ENCODE data around the gene EFEMP2. TPM values are rescaled to one million over a fixed set of nuclear protein-coding genes. Genes with fewer than 3 reads are reported as not detected.

Gene EFEMP2
- total and polyA plus RNA-seq, 2 donors from 2014 or later = 60.0 to 64.2 TPM

DNA sequence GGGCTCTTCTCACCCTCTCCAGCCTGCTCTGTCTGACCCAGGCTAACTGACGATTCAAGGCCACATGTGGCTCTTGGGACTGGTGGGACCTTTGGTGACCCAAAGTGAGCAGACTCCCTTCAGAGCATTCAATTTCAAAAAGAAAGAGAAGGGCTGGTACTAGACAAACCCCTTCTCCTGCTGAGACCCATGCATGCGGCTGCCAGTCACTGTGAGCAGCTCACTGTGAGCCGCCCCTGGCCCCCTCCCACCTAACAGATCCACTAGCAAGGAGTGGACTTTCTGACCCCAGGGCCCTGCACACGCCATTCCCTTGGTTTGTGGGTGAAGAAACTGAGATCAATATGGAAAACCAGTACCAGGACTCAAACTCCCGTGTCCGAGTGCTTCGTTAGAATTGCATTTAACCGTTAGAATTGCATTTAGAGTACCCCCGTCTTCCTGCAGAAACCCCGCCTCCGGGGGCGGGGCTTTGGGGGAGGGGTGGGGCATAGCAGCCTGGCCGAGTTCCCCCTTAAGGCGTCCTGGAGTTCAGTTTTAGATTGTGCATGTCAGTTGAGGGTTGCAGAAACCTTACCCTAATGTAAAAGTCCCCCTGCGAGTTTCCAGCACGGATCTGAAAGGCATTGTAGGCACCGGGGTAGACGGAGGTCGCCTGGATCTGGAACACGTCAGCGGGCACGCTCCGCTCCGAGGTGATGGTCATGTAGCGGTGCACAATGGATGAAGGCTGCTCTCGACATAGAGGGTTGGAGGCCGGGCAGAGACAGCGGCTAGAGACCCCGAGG is 5.1 kb downstream of the EFEMP2 start:
- FAIRE-seq = no peak

DNA sequence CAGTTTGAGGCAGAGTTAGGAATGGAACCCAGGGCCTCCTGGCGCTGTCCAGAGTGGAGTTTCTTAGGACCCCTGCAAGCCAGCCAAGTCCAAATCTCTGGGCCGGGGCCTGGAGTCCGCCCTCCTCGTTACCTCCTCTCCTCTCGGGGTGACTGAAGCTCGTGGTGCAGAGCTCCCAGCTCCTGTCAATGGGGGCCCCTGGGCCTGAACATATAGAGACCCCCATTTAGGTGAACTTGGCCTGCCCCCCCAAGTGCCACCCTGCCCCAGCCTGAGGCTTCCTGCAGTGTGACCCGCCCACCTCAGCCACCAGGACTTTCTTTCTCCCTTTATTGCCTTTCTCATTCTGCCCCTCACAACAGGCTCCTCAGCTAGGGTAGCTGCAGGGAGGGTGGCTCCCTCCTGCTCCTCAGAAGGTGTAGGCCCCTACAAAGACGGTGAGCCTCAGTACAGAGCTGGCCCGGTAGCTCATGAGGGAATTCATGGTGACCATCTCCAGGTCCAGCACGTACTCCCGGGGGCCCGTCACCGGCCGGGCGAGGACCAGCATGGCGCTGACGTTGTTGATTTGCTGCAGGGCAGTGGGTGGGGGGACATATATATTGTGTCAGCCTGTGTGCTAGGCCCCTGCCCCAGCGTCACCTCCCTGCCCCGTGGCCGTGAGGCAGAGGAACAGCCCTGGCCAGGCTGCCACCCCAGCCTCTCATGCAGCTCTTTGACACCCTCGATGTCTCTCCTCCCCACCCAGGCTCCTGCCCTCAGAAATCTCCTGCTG is 5.9 kb downstream of the EFEMP2 start:
- intact Hi-C loops (cut with DNase I) = no loop called here
- no peak overlapping the region for H3K4me3 ChIP-seq (ENCODE audit: low read length in 3 of 3)
- no peak overlapping the region for H3K27ac ChIP-seq (ENCODE audit: low read depth in 2 of 2, low read length in 2 of 2)
- peaks cover 0 to 43% (median 21%) of the 10 kb centered on the region in 3 donors for H3K36me3 ChIP-seq (ENCODE audit: control insufficient read depth in 2 of 3, insufficient read depth in 3 of 3, low read length in 3 of 3)
- H3K9ac ChIP-seq (ENCODE audit: low read length in 3 of 3) = no peak overlapping the region
- TF ChIP-seq, protein P1, sequence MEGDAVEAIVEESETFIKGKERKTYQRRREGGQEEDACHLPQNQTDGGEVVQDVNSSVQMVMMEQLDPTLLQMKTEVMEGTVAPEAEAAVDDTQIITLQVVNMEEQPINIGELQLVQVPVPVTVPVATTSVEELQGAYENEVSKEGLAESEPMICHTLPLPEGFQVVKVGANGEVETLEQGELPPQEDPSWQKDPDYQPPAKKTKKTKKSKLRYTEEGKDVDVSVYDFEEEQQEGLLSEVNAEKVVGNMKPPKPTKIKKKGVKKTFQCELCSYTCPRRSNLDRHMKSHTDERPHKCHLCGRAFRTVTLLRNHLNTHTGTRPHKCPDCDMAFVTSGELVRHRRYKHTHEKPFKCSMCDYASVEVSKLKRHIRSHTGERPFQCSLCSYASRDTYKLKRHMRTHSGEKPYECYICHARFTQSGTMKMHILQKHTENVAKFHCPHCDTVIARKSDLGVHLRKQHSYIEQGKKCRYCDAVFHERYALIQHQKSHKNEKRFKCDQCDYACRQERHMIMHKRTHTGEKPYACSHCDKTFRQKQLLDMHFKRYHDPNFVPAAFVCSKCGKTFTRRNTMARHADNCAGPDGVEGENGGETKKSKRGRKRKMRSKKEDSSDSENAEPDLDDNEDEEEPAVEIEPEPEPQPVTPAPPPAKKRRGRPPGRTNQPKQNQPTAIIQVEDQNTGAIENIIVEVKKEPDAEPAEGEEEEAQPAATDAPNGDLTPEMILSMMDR (IDR thresholded peaks at IDR 0.05; ENCODE audit: borderline replicate concordance, extremely low read depth, insufficient read depth) = no peak
- DNase-seq (peak in 2 of 5 donors; percentile 30 to 77), FAIRE-seq (no peak)
- H3K4me1 ChIP-seq (ENCODE audit: control insufficient read depth in 2 of 3, insufficient read depth in 2 of 3, low read depth in 1 of 3, low read length in 3 of 3) = peaks cover 0 to 16% (median 3%) of the 10 kb centered on the region in 3 donors
- no peaks in the 10 kb centered on the region for H3K27me3 ChIP-seq (ENCODE audit: control insufficient read depth, insufficient read depth, low read length)
- no peaks in the 10 kb centered on the region for H3K9me3 ChIP-seq (ENCODE audit: control insufficient read depth in 2 of 3, insufficient read depth in 1 of 3, low read length in 3 of 3)

More for the DNA sequence above, 5.1 kb downstream of the EFEMP2 start:
- DNase-seq = peak in 1 of 5 donors; percentile 60
- H3K4me1 ChIP-seq (ENCODE audit: control insufficient read depth in 2 of 3, insufficient read depth in 2 of 3, low read depth in 1 of 3, low read length in 3 of 3) = peaks cover 0 to 14% (median 0%) of the 10 kb centered on the region in 3 donors
- no peak overlapping the region for H3K9ac ChIP-seq (ENCODE audit: low read length in 3 of 3)
- no peak overlapping the region for H3K27ac ChIP-seq (ENCODE audit: low read depth in 2 of 2, low read length in 2 of 2)
- intact Hi-C loops (cut with DNase I) = no loop called here
- H3K4me3 ChIP-seq (ENCODE audit: low read length in 3 of 3) = no peak overlapping the region
- no peaks in the 10 kb centered on the region for H3K27me3 ChIP-seq (ENCODE audit: control insufficient read depth, insufficient read depth, low read length)
- H3K36me3 ChIP-seq (ENCODE audit: control insufficient read depth in 2 of 3, insufficient read depth in 3 of 3, low read length in 3 of 3) = peaks cover 0 to 43% (median 21%) of the 10 kb centered on the region in 3 donors
- TF ChIP-seq, protein P1 (IDR thresholded peaks at IDR 0.05; ENCODE audit: borderline replicate concordance, extremely low read depth, insufficient read depth) = no peak
- H3K9me3 ChIP-seq (ENCODE audit: control insufficient read depth in 2 of 3, insufficient read depth in 1 of 3, low read length in 3 of 3) = no peaks in the 10 kb centered on the region

DNA sequence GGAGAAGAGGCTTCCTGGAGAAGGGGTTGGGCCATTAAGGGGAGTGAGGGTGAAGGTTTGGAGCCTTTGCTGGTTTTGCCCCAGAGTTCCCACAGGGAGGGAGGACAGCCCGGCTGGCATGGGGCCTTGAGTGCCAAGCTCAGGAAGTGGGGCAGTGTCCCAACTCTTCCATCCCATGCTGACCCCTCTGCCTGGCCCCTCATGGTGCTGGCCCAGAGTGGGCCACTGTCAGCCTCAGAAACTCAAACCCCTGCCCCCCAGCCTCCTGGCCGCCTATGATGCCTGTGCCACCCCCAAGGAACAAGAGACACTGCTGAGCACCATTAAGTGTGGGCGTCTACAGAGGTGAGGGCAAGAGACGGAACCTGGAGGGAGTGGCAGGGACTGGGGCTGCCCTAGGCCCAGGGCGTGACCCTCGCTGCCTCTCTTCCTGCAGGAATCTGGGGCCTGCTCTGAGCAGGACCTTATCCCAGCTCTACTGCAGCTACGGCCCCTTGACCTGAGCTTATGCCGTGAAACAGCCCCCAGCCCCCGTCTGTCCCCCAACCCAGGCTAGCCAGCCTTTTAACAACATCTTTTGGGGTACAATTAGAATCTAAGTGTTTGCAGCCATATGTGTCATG is 6.9 kb downstream of the EFEMP2 start:
- TF ChIP-seq, protein P1 (IDR thresholded peaks at IDR 0.05; ENCODE audit: borderline replicate concordance, extremely low read depth, insufficient read depth) = no peak
- peaks cover 0 to 14% (median 10%) of the 10 kb centered on the region in 3 donors for H3K4me1 ChIP-seq (ENCODE audit: control insufficient read depth in 2 of 3, insufficient read depth in 2 of 3, low read depth in 1 of 3, low read length in 3 of 3)
- FAIRE-seq (no peak), DNase-seq (peak in 2 of 5 donors; percentile 28 to 57)
- H3K9me3 ChIP-seq (ENCODE audit: control insufficient read depth in 2 of 3, insufficient read depth in 1 of 3, low read length in 3 of 3) = no peaks in the 10 kb centered on the region
- H3K9ac ChIP-seq (ENCODE audit: low read length in 3 of 3) = no peak overlapping the region
- intact Hi-C loops (cut with DNase I) = no loop called here
- no peaks in the 10 kb centered on the region for H3K27me3 ChIP-seq (ENCODE audit: control insufficient read depth, insufficient read depth, low read length)
- peaks cover 0 to 43% (median 21%) of the 10 kb centered on the region in 3 donors for H3K36me3 ChIP-seq (ENCODE audit: control insufficient read depth in 2 of 3, insufficient read depth in 3 of 3, low read length in 3 of 3)
- H3K4me3 ChIP-seq (ENCODE audit: low read length in 3 of 3) = no peak overlapping the region
- no peak overlapping the region for H3K27ac ChIP-seq (ENCODE audit: low read depth in 2 of 2, low read length in 2 of 2)
